Epithelial cell of esophagus (primary cell): ENCODE results near the gene MCF2L2.
A peak's percentile ranks its signal among the peaks of the same experiment; 100 is the strongest.
"Not testable (repeated sequence)": the region's sequence is repeated elsewhere in the genome, so short reads cannot be mapped to it uniquely, and the experiment has no call there.

Source experiments
- DNase-seq: peaks from one replicate; pipeline ENCODE4 v3.0.0; 2010; ENCODE audit warnings: low read depth
- H3K4me3 ChIP-seq: 2 replicates; pipeline ENCODE4 v1.5.1; 2011; ENCODE audit warnings: mild to moderate bottlenecking, low read length, control low read depth
- CTCF ChIP-seq: IDR thresholded peaks from 2 replicates; pipeline ENCODE4 v1.5.1; 2011; ENCODE audit warnings: low read depth, mild to moderate bottlenecking, low read length, control low read depth, inconsistent platforms; ENCODE audit not compliant: insufficient read depth; ENCODE audit errors: missing control alignments

Gene MCF2L2

GRCh38 chr3:183466575-183466974 is 38.2 kb upstream of the MCF2L2 start:
- H3K4me3 ChIP-seq, result no peak overlapping the region
- no peak for TF ChIP-seq CTCF
- DNase-seq, result no peak

GRCh38 chr3:183465710-183466109 is 37.3 kb upstream of the MCF2L2 start:
- not testable (repeated sequence) for DNase-seq, H3K4me3 ChIP-seq

GRCh38 chr3:183464480-183464879 is 36.1 kb upstream of the MCF2L2 start:
- TF ChIP-seq CTCF, result no peak
- no peak overlapping the region for H3K4me3 ChIP-seq
- no peak for DNase-seq

GRCh38 chr3:183460081-183461055 is 31.9 kb upstream of the MCF2L2 start:
- no peak overlapping the region for H3K4me3 ChIP-seq
- DNase-seq, result peak; percentile 76
- TF ChIP-seq CTCF, result no peak

GRCh38 chr3:183455089-183455488 is 26.7 kb upstream of the MCF2L2 start:
- H3K4me3 ChIP-seq, result no peak overlapping the region
- DNase-seq, result peak; percentile 39
- no peak for TF ChIP-seq CTCF

- no peak for TF ChIP-seq CTCF
- no peak overlapping the region for H3K4me3 ChIP-seq
- DNase-seq, result no peak
These were observed 25.6 kb upstream of the MCF2L2 start for GRCh38 chr3:183454064-183454463.

- no peak for TF ChIP-seq CTCF
- no peak overlapping the region for H3K4me3 ChIP-seq
- DNase-seq, result no peak
These were observed 21.4 kb upstream of the MCF2L2 start for GRCh38 chr3:183449791-183450190.
